Fibroblast of mammary gland (primary cell): ENCODE results near the gene HAUS6.
"Not testable (repeated sequence)": the region's sequence is repeated elsewhere in the genome, so short reads cannot be mapped to it uniquely, and the experiment has no call there.

Source experiments
- DNase-seq: peaks from one replicate; pipeline ENCODE4 v3.0.0-alpha.2; 2010; ENCODE audit warnings: low read depth
- H3K4me3 ChIP-seq: 2 replicates; pipeline ENCODE4 v1.5.1; 2011; ENCODE audit warnings: low read depth, mild to moderate bottlenecking, low read length, moderate library complexity; ENCODE audit not compliant: control insufficient read depth
- CTCF ChIP-seq: conservative IDR thresholded peaks from 2 replicates; pipeline ENCODE4 v1.5.1; 2011; ENCODE audit warnings: low read depth, low read length, inconsistent platforms; ENCODE audit not compliant: control insufficient read depth, insufficient read depth

Gene HAUS6

GRCh38 chr9:19102631-19103345 is at the start of gene HAUS6:
Gene HAUS6 (minus strand): TSS chr9:19102904. CDS start chr9:19102651, 253 bp downstream.
- peak; percentile 97 for DNase-seq
- peak within 1 kb of the TSS; percentile 91 for H3K4me3 ChIP-seq
- peak; percentile 37 for TF ChIP-seq CTCF

GRCh38 chr9:19152160-19152498 is 49.4 kb upstream of the HAUS6 start:
- H3K4me3 ChIP-seq, DNase-seq: not testable (repeated sequence)

GRCh38 chr9:19151425-19152159 is 48.9 kb upstream of the HAUS6 start:
- DNase-seq, result no peak
- no peak for TF ChIP-seq CTCF
- no peak overlapping the region for H3K4me3 ChIP-seq

- H3K4me3 ChIP-seq, result no peak overlapping the region
- TF ChIP-seq CTCF, result no peak
- peak; percentile 74 for DNase-seq
Observed at GRCh38 chr9:19149230-19149629, 46.5 kb upstream of the HAUS6 start.

GRCh38 chr9:19148187-19148586 is 45.5 kb upstream of the HAUS6 start:
- TF ChIP-seq CTCF, result no peak
- no peak for DNase-seq
- no peak overlapping the region for H3K4me3 ChIP-seq

GRCh38 chr9:19146441-19147024 is 43.8 kb upstream of the HAUS6 start:
- no peak overlapping the region for H3K4me3 ChIP-seq
- no peak for DNase-seq
- no peak for TF ChIP-seq CTCF

GRCh38 chr9:19145881-19146280 is 43.2 kb upstream of the HAUS6 start:
- no peak for TF ChIP-seq CTCF
- no peak overlapping the region for H3K4me3 ChIP-seq
- no peak for DNase-seq
